ENCODE data around the gene KIAA1328. TPM values are rescaled to one million over a fixed set of nuclear protein-coding genes. Genes with fewer than 3 reads are reported as not detected.

Gene KIAA1328
- total RNA-seq, 6 experiments from 2014 or later, result 2.0 to 4.5 (median 2.9) TPM

DNA sequence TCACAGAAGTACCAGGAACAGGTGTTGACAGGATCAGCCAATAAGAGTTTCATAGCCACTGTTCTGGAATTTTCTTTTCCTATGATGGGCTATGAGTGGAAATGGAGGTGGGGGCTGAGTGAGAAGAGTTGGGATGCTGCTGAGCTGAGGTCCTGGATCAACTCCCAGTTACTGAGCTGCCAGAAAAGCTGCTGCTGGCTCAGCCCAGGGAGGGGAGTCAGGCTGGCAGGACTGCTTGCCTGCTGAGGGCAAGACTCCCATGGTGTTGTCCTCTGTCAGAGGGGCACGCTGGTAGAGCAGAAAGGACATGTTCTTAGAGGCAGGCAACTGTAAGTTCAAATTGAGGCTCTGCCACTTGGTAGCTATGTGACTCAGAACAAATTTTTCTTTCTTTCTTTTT lies 11.9 kb upstream of the KIAA1328 start:
- no peak for TF ChIP-seq POLR2A (IDR thresholded peaks at IDR 0.05)
- TF ChIP-seq, protein P1, sequence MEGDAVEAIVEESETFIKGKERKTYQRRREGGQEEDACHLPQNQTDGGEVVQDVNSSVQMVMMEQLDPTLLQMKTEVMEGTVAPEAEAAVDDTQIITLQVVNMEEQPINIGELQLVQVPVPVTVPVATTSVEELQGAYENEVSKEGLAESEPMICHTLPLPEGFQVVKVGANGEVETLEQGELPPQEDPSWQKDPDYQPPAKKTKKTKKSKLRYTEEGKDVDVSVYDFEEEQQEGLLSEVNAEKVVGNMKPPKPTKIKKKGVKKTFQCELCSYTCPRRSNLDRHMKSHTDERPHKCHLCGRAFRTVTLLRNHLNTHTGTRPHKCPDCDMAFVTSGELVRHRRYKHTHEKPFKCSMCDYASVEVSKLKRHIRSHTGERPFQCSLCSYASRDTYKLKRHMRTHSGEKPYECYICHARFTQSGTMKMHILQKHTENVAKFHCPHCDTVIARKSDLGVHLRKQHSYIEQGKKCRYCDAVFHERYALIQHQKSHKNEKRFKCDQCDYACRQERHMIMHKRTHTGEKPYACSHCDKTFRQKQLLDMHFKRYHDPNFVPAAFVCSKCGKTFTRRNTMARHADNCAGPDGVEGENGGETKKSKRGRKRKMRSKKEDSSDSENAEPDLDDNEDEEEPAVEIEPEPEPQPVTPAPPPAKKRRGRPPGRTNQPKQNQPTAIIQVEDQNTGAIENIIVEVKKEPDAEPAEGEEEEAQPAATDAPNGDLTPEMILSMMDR (IDR thresholded peaks at IDR 0.05), result no peak
- no peaks in the 10 kb centered on the region for H3K9me3 ChIP-seq
- no peak for DNase-seq
- no peaks in the 10 kb centered on the region for H3K36me3 ChIP-seq
- H3K27me3 ChIP-seq, result no peaks in the 10 kb centered on the region
- H3K4me3 ChIP-seq, result no peak overlapping the region
- no peak for ATAC-seq
- H3K4me1 ChIP-seq, result no peaks in the 10 kb centered on the region
- H3K27ac ChIP-seq, result no peak overlapping the region
- no CpG with 5 or more reads among the region's 1 CpG for WGBS (ENCODE audit: insufficient coverage, low coverage, low lambda C conversion rate, missing lambda C conversion rate)
- intact Hi-C loops (cut with DNase I), result no loop called here

DNA sequence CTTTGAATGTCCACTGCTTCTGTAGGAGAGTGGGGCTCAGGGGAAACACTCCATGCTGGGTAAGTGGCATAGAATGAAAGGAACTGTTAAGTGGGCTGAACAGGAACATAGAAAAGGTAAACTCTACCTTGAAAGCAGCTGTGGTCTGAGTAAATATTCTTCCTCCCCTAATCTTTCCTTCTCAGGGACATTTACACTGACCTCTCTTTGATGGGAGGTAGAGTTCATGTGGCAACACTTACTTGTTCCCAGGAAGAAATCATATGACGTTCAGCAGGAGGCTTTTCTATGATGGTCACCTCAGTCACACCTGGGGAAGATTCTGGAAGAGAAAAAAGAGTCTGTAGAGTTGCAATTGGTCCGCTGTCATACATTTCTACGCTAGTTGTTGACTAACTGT lies 10.3 kb upstream of the KIAA1328 start:
- H3K27me3 ChIP-seq, result no peaks in the 10 kb centered on the region
- no peak overlapping the region for H3K4me3 ChIP-seq
- no peaks in the 10 kb centered on the region for H3K4me1 ChIP-seq
- no peaks in the 10 kb centered on the region for H3K9me3 ChIP-seq
- TF ChIP-seq, protein P1 (IDR thresholded peaks at IDR 0.05), result no peak
- TF ChIP-seq POLR2A (IDR thresholded peaks at IDR 0.05), result no peak
- no peak overlapping the region for H3K27ac ChIP-seq
- H3K36me3 ChIP-seq, result no peaks in the 10 kb centered on the region
- WGBS (ENCODE audit: insufficient coverage, low coverage, low lambda C conversion rate, missing lambda C conversion rate), result 95% methylated on average over 3 of the region's 3 CpGs
- ATAC-seq (no peak), DNase-seq (no peak)
- intact Hi-C loops (cut with DNase I), result no loop called here

DNA sequence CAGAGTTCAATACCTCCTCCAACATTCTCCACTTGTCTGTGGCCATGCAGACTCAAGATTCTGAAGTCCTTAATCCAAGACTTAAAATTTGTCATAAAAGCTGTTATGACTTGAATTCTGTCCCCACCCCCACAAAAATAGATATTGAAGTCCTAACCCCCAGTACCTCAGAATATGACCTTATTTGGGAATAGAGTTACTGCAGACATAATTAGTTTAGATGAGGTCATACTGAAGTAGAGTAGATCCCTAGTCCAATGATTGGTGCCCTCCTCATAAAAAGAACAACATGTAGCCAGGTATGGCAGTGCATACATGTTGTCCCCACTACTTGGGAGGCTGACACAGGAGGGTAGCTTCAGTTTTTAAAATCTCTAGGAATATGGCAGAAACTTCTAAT lies 9.3 kb upstream of the KIAA1328 start:
- H3K9me3 ChIP-seq, result no peaks in the 10 kb centered on the region
- DNase-seq (no peak), ATAC-seq (no peak)
- H3K27me3 ChIP-seq, result no peaks in the 10 kb centered on the region
- TF ChIP-seq, protein P1 (IDR thresholded peaks at IDR 0.05), result no peak
- intact Hi-C loops (cut with DNase I), result no loop called here
- H3K4me1 ChIP-seq, result no peaks in the 10 kb centered on the region
- H3K36me3 ChIP-seq, result no peaks in the 10 kb centered on the region
- H3K4me3 ChIP-seq, result no peak overlapping the region
- H3K27ac ChIP-seq, result no peak overlapping the region

DNA sequence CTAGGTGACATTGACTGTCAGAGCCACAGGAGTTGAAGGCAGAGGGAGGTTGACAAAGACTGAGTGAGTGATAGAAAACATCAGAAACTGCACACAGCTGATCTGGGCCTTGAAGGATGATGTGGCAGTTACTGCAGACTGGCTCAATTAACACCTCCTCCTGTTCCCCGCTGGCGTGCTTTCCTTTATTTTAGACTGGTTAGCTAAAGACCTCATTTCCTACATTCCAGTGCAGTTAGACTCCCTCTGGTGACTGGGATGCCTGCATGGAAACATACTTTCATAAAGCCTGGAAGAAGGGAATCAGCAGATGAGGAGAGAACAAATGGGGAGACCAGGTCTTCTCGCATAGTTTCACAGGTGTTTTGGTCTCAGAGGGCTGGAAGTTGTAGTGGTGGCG lies 7.2 kb upstream of the KIAA1328 start:
- intact Hi-C loops (cut with DNase I), result no loop called here
- no peaks in the 10 kb centered on the region for H3K36me3 ChIP-seq
- H3K9me3 ChIP-seq, result no peaks in the 10 kb centered on the region
- DNase-seq (no peak), ATAC-seq (no peak)
- 100% methylated on average over 4 of the region's 4 CpGs for WGBS (ENCODE audit: insufficient coverage, low coverage, low lambda C conversion rate, missing lambda C conversion rate)
- TF ChIP-seq POLR2A (IDR thresholded peaks at IDR 0.05), result no peak
- TF ChIP-seq, protein P1 (IDR thresholded peaks at IDR 0.05), result no peak
- no peak overlapping the region for H3K4me3 ChIP-seq
- no peak overlapping the region for H3K27ac ChIP-seq
- no peaks in the 10 kb centered on the region for H3K27me3 ChIP-seq
- H3K4me1 ChIP-seq, result no peaks in the 10 kb centered on the region

DNA sequence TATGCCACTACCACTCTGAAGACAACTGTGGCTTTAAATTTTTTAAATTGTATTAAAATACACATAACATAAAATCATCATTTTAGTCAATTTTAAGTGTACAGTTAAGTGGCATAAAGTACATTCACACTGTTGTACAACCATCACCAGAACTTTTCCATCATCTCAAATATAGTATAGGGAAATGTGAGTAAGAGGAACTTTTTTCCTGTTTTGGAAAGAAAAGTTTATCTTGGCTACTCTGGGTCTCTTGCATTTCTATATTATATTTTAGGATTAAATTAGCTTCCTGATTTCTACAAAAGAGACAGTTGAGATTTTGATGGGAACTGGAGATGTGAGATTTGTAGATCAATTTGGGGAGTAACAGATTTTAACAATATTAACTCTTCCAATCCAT lies 3.4 kb upstream of the KIAA1328 start:
- Histone ChIP-seq H3K4me1 (peaks cover 0 to 7% (median 0%) of the 10 kb centered on the region in 4 donors), H3K27me3 (no peaks in the 10 kb centered on the region), H3K9me3 (no peaks in the 10 kb centered on the region), H3K36me3 (no peaks in the 10 kb centered on the region), H3K27ac (no peak overlapping the region), H3K4me3 (no peak overlapping the region)
- ATAC-seq, result no peak
- intact Hi-C loops (cut with DNase I), result no loop called here
- no peak for DNase-seq
- TF ChIP-seq, protein P1 (IDR thresholded peaks at IDR 0.05), result no peak
- no peak for TF ChIP-seq POLR2A (IDR thresholded peaks at IDR 0.05)

Measured in right lobe of liver (tissue), 6 donors.